ENCODE results near the gene SPG7.

GRCh38 chr16:89545831-89546574 is 37.8 kb downstream of the SPG7 start:
- TF ChIP-seq JUN (CRISPR knock-in tag; IDR thresholded peaks at IDR 0.05) (no peak), RELA (CRISPR knock-in tag; IDR thresholded peaks at IDR 0.05; ENCODE audit: borderline replicate concordance) (no peak), CTCF (IDR thresholded peaks at IDR 0.05) (no peak), ZBTB21 (CRISPR knock-in tag; IDR thresholded peaks at IDR 0.05; ENCODE audit: borderline replicate concordance) (no peak), TP53 (CRISPR knock-in tag; IDR thresholded peaks at IDR 0.05) (no peak), ZNF232 (CRISPR knock-in tag; IDR thresholded peaks at IDR 0.05) (no peak), NFE2L1 (CRISPR knock-in tag; IDR thresholded peaks at IDR 0.05) (no peak), HMGXB4 (CRISPR knock-in tag; IDR thresholded peaks at IDR 0.05) (no peak), NFYB (CRISPR knock-in tag; conservative IDR thresholded peaks at IDR 0.05; ENCODE audit: low read depth) (no peak), ZNF121 (CRISPR knock-in tag; IDR thresholded peaks at IDR 0.05) (no peak), TEAD4 (CRISPR knock-in tag; IDR thresholded peaks at IDR 0.05) (no peak), ZNF138 (CRISPR knock-in tag; conservative IDR thresholded peaks at IDR 0.05) (no peak)
- TF ChIP-seq, protein P1, sequence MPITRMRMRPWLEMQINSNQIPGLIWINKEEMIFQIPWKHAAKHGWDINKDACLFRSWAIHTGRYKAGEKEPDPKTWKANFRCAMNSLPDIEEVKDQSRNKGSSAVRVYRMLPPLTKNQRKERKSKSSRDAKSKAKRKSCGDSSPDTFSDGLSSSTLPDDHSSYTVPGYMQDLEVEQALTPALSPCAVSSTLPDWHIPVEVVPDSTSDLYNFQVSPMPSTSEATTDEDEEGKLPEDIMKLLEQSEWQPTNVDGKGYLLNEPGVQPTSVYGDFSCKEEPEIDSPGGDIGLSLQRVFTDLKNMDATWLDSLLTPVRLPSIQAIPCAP (CRISPR knock-in tag; IDR thresholded peaks at IDR 0.05): no peak

All from WTC11 (cell line).